ENCODE measurements around the gene SRRD. TPM values are rescaled to one million over a fixed set of nuclear protein-coding genes. Genes with fewer than 3 reads are reported as not detected.

Gene SRRD
- total RNA-seq, 1 donor from 2014 or later: 14.5 TPM

- intact Hi-C loops (cut with DNase I): no loop called here
These were observed 52.5 kb downstream of the SRRD start for GRCh38 chr22:26536056-26536761.

GRCh38 chr22:26536762-26537134 is 53.1 kb downstream of the SRRD start:
- intact Hi-C loops (cut with DNase I): no loop called here
- no peak for DNase-seq (ENCODE audit: low spot score)

More at GRCh38 chr22:26536056-26536761, 52.5 kb downstream of the SRRD start:
- DNase-seq (ENCODE audit: low spot score): no peak

GRCh38 chr22:26540119-26540518 is 56.4 kb downstream of the SRRD start:
- intact Hi-C loops (cut with DNase I): no loop called here
- no peak for DNase-seq (ENCODE audit: low spot score)

DNA sequence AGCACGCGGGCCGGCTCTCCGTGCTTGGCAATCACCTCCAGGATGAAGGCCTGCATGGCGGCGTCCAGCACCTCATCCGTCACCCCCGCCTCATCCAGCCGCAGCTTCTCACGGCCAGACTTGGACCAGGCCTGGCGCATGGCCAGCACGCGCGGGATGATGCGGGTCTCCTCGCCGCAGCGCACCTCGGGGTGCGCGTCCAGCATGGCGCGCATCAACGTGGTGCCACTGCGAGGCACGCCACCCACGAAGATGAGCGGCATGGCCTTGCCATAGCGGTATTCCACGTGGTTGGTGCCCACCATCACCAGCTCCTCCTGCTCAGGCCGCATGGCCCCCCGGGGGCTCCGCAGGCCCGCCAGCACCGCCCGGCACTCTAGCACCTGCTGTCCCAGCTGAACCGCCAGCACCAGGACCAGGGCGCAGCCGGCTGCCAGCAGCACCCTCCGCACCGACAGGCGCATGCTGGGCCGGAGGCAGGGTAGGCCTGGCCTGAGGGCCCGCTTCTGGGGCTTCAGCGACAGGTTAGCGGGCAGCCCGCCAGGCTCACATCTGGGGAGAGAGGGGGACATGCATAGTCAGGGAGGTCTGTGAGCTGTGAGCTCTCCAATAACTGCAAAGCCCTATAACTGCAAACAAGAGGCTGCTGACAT is 57.6 kb downstream of the SRRD start:
- DNase-seq (ENCODE audit: low spot score): no peak

DNA sequence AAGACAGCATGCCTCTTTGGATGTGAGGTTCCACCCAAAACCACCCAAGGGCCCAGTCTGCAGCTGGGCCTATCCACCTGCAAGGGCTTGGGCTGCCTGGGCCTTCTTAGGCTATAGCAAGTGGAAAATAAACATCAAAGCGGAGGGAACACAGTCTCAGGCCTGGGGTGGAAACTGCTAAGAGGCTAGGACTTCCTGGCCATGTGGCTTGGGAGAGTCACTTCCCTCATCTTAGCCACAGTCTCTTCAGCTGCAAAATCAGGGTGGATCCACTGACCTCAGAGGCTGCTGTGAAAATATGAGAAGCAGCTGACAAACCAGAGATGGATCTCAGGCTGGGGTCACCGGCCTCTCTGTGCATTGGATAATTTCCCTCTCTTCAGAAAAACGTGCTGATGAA is 59.2 kb downstream of the SRRD start:
- DNase-seq (ENCODE audit: low spot score): no peak
- intact Hi-C loops (cut with DNase I): no loop called here

More for the DNA sequence above, 57.6 kb downstream of the SRRD start:
- intact Hi-C loops (cut with DNase I): no loop called here

Other genes with a start within 250 kb of the SRRD start
- 0.32 TPM for gene ASPHD2, start 54.6 kb upstream of the SRRD start, total RNA-seq
- 11.9 TPM for gene HPS4, start 94 bp upstream of the SRRD start, total RNA-seq
- 18.0 TPM for gene TFIP11, start 28.6 kb downstream of the SRRD start, total RNA-seq
- 22.0 TPM for gene TPST2, start 106.3 kb downstream of the SRRD start, total RNA-seq
- 0.67 TPM for gene CRYBB1, start 134.2 kb downstream of the SRRD start, total RNA-seq
- not detected for gene CRYBA4, start 138.1 kb downstream of the SRRD start, total RNA-seq
- gene MIAT, start 173.7 kb downstream of the SRRD start, total RNA-seq: 1.3 TPM